ENCODE measurements around the gene RACK1. TPM values are rescaled to one million over a fixed set of nuclear protein-coding genes. Genes with fewer than 3 reads are reported as not detected.
A peak's percentile ranks its signal among the peaks of the same experiment; 100 is the strongest.

Gene RACK1
- total RNA-seq, 3 donors from 2014 or later: 2,096 to 2,842 (median 2,553) TPM

DNA sequence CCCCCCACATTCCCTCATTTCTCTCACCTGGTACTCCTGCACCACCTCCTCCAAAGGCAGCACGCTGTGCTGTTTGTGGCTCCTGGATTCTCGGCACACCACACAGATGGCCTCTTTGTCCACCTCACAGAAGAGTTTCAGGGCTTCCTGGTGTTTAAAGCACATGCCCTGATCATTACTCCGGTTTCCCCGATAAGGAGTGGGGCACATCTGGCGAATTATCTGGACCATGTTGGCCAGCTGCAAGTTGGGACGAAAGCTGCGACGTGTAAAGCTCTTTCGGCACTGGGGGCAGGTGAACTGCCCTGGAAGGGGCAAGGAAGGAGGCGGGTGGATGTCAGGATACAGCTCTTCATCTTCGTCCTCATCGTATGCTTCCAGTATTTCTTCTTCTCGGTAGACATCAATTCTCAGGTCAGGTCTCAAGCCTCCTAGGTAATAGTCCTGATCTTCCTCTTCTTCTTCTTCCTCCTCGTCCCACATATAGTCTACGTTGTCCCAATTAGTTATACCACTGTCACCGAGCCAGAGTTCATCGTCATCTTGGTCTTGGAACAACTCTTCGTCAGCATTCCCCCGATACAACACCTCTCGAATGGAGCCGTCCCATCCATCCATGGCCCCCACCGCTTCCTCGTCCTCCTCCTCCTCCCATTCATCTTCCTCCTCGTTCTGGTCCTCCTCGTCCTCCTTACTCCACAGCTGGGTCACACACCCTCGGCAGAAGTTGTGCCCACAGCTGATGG is 16.4 kb upstream of the RACK1 start:
- Histone ChIP-seq H3K27me3 (no peaks in the 10 kb centered on the region), H3K4me3 (peak overlapping the region; percentile 92 to 99 (median 94)), H3K36me3 (no peaks in the 10 kb centered on the region), H3K4me1 (peaks cover 0 to 10% of the 10 kb centered on the region in 2 donors), H3K9me3 (no peaks in the 10 kb centered on the region), H3K27ac (peak overlapping the region; percentile 99 to 100)
- no peak for DNase-seq (ENCODE audit: low spot score in 2 of 2)
- no peak for TF ChIP-seq POLR2AphosphoS5 (IDR thresholded peaks at IDR 0.05)
- TF ChIP-seq POLR2A (IDR thresholded peaks at IDR 0.05): no peak
- TF ChIP-seq, protein P1, sequence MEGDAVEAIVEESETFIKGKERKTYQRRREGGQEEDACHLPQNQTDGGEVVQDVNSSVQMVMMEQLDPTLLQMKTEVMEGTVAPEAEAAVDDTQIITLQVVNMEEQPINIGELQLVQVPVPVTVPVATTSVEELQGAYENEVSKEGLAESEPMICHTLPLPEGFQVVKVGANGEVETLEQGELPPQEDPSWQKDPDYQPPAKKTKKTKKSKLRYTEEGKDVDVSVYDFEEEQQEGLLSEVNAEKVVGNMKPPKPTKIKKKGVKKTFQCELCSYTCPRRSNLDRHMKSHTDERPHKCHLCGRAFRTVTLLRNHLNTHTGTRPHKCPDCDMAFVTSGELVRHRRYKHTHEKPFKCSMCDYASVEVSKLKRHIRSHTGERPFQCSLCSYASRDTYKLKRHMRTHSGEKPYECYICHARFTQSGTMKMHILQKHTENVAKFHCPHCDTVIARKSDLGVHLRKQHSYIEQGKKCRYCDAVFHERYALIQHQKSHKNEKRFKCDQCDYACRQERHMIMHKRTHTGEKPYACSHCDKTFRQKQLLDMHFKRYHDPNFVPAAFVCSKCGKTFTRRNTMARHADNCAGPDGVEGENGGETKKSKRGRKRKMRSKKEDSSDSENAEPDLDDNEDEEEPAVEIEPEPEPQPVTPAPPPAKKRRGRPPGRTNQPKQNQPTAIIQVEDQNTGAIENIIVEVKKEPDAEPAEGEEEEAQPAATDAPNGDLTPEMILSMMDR (IDR thresholded peaks at IDR 0.05): no peak
- intact Hi-C loops (cut with DNase I; ENCODE audit: low total_unique reads): no loop called here

DNA sequence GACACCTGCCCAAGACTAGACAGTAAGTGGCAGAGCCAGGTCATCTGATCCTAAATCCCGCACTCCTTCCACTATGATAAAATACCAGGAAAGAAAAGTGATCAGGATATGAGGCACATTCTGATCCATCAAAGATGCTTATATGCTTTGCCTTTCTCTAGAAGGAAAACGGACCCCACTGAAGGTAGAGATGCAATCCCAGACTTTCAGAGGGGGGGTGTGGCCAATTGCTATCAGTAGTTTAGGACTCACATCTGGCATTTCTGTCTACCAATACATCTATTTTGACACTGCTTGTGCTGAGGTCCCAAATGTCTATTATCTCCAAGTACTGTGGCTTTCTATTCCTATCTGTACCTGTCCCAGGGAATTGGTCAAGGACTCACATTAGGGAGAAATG is 15.6 kb upstream of the RACK1 start:
- no peaks in the 10 kb centered on the region for H3K36me3 ChIP-seq
- H3K4me3 ChIP-seq: peak overlapping the region; percentile 92 to 99 (median 94)
- DNase-seq (ENCODE audit: low spot score in 2 of 2): no peak
- H3K27me3 ChIP-seq: no peaks in the 10 kb centered on the region
- no peak overlapping the region for H3K27ac ChIP-seq
- intact Hi-C loops (cut with DNase I; ENCODE audit: low total_unique reads): no loop called here
- H3K9me3 ChIP-seq: no peaks in the 10 kb centered on the region
- TF ChIP-seq, protein P1 (IDR thresholded peaks at IDR 0.05): no peak
- TF ChIP-seq POLR2AphosphoS5 (IDR thresholded peaks at IDR 0.05) (no peak), POLR2A (IDR thresholded peaks at IDR 0.05) (no peak)
- peaks cover 0 to 10% of the 10 kb centered on the region in 2 donors for H3K4me1 ChIP-seq

DNA sequence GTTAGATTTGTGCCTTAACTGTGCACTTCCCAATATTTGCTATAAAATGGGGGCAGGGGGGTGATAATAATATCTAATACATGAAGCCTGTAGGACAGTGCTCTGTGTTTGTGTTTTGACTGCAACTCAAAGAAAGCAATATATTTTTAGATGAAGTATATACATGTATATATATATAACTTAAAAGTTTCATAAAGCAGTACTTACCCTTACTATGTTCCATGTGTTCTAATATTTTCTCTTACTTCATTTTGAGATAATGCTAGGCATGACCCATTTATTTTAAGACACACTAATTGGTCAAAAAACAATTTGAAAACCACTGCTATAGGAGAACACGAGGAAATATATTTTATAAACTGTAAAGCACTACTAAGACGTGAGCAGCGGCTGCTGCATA is 14.9 kb upstream of the RACK1 start:
- TF ChIP-seq POLR2A (IDR thresholded peaks at IDR 0.05) (no peak), POLR2AphosphoS5 (IDR thresholded peaks at IDR 0.05) (no peak)
- TF ChIP-seq, protein P1 (IDR thresholded peaks at IDR 0.05): no peak
- intact Hi-C loops (cut with DNase I; ENCODE audit: low total_unique reads): no loop called here

DNA sequence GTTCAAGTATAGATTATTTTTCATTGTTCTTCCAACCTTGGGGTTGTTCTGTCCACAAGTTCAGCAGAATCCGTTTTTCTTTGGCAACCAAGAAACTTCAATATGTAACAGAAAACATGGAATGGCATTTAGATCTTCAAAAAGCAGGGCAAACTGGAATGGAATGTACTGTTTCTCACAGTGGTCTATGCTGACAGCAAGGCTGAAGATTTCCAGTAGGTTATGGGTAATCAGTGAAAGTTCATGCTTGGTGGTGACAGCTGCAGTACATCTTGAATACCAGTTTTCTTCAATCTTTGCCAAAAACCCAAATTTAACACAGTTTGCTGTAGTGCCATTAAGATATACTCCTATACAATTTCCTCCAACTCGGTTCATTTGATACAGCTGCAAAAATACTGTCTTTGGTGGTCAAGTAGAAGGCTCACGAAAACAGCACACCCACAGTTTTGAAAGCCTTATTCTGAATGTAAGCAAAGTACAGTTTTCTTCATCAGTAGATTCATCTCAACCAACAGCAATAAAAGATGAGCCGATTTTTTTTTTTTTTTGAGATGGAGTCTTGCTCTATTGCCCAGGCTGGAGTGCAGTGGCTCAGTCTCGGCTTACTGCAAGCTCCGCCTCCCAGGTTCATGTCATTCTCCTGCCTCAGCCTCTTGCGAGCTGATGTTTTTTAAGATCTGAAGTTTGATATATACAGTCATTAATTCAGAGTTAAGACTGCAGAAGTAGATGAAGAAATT is 12.3 kb upstream of the RACK1 start:
- intact Hi-C loops (cut with DNase I; ENCODE audit: low total_unique reads): no loop called here
- Histone ChIP-seq H3K9me3 (no peaks in the 10 kb centered on the region), H3K27ac (no peak overlapping the region), H3K36me3 (no peaks in the 10 kb centered on the region), H3K4me3 (no peak overlapping the region), H3K4me1 (peaks cover 0 to 10% of the 10 kb centered on the region in 2 donors), H3K27me3 (no peaks in the 10 kb centered on the region)
- DNase-seq (ENCODE audit: low spot score in 2 of 2): no peak
- no peak for TF ChIP-seq POLR2AphosphoS5 (IDR thresholded peaks at IDR 0.05)
- TF ChIP-seq POLR2A (IDR thresholded peaks at IDR 0.05): no peak
- TF ChIP-seq, protein P1 (IDR thresholded peaks at IDR 0.05): no peak

More for the DNA sequence above, 14.9 kb upstream of the RACK1 start:
- Histone ChIP-seq H3K9me3 (no peaks in the 10 kb centered on the region), H3K36me3 (no peaks in the 10 kb centered on the region), H3K27ac (no peak overlapping the region), H3K27me3 (no peaks in the 10 kb centered on the region), H3K4me1 (peaks cover 0 to 10% of the 10 kb centered on the region in 2 donors), H3K4me3 (peak overlapping the region; percentile 92 to 99 (median 94))
- no peak for DNase-seq (ENCODE audit: low spot score in 2 of 2)

DNA sequence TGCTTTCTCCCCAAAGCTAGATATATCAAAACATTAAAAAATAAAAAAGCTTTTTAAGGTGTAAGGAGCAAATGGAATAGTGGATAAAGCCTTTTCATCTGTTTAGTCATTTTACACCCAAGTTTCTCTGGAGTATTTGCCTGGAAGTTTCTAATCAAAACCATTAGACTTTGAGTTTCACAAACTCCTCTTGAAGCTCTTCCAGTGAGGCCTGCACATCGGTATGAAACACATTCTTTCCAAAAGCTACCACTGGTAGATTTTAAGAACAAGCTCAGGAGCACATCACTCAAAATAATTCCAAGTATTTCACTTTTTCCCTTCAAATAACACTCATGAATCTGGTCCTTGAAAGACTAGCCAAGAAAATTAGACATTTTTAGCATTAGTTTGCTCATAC is 11.6 kb upstream of the RACK1 start:
- TF ChIP-seq POLR2AphosphoS5 (IDR thresholded peaks at IDR 0.05): no peak
- TF ChIP-seq POLR2A (IDR thresholded peaks at IDR 0.05): no peak
- TF ChIP-seq, protein P1 (IDR thresholded peaks at IDR 0.05): no peak

More for the DNA sequence above, 11.6 kb upstream of the RACK1 start:
- H3K36me3 ChIP-seq: no peaks in the 10 kb centered on the region
- intact Hi-C loops (cut with DNase I; ENCODE audit: low total_unique reads): no loop called here
- peaks cover 0 to 10% of the 10 kb centered on the region in 2 donors for H3K4me1 ChIP-seq
- no peaks in the 10 kb centered on the region for H3K27me3 ChIP-seq
- H3K4me3 ChIP-seq: no peak overlapping the region
- DNase-seq (ENCODE audit: low spot score in 2 of 2): no peak
- H3K9me3 ChIP-seq: no peaks in the 10 kb centered on the region
- no peak overlapping the region for H3K27ac ChIP-seq
